NCI-H526 treated with DMSO at 0.1 percent for 48 hours (cell line): ENCODE data around the gene PSPN.

ENCODE experiments used
- DNase-seq: peaks from one replicate; lab custom pipeline; 2025; lab: John Stamatoyannopoulos, UW

Gene PSPN

DNA sequence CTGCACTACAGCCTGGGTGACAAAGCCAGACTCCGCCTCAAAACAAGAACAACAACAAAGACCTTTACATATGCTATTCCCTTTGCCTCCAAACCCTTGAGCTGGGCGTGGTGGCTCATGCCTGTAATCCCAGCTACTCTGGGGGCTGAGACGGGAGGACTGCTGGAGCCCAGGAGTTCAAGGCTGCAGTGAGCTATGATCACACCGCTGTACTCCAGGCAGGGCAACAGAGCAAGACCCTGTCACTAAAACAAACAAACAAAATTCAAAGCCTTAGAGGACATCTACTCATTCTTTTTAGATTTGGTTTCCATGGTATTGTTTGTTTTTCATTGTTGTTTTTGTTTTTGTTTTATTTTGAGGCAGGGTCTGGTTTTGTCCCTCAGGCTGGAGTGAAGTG, 50.1 kb downstream of the PSPN start:
- DNase-seq, result no peak
